Colonic mucosa (tissue), 4 donors: ENCODE measurements around the gene CTSF. TPM values are rescaled to one million over a fixed set of nuclear protein-coding genes. Genes with fewer than 3 reads are reported as not detected.
"Not testable (repeated sequence)": the region's sequence is repeated elsewhere in the genome, so short reads cannot be mapped to it uniquely, and the experiment has no call there.

Experiments used
- DNase-seq: peaks from one replicate; pipeline ENCODE4 v3.0.0-alpha.2; 2020
- H3K27ac ChIP-seq: fragments of 200-600 bp; one replicate; pipeline ENCODE4 v1.8.0; 2021
- H3K27me3 ChIP-seq: fragments of 200-600 bp; one replicate; pipeline ENCODE4 v1.8.0; 2021
- H3K36me3 ChIP-seq: fragments of 200-600 bp; one replicate; pipeline ENCODE4 v1.8.0; 2021
- H3K4me1 ChIP-seq: fragments of 200-600 bp; one replicate; pipeline ENCODE4 v1.8.0; 2021; ENCODE audit warnings: mild to moderate bottlenecking
- H3K4me3 ChIP-seq: fragments of 200-600 bp; one replicate; pipeline ENCODE4 v1.8.0; 2021
- H3K9ac ChIP-seq, 2 donors: one replicate each; pipeline ENCODE4 v1.7.0; 2013; ENCODE audit warnings: control low read depth in 2 of 2, low read depth in 2 of 2, low read length in 2 of 2
- H3K9me3 ChIP-seq: fragments of 200-600 bp; one replicate; pipeline ENCODE4 v1.8.0; 2021
- CTCF ChIP-seq: fragments of 200-600 bp; IDR thresholded peaks from one replicate; pipeline ENCODE4 v1.8.0; 2022; ENCODE audit warnings: antibody characterized with exemption, mild to moderate bottlenecking
- intact Hi-C: fragments of 100-400 bp; cut with DNase I; formaldehyde crosslinking; loops from one replicate; pipeline ENCODE4 v1.14.1; 2022
- total RNA-seq, 2 donors: library from RNA; stranded (reverse); fragmentation: NEBNext Ultra II Directional in 1 of 2; extraction: Animal tissue kit (Norgen Biotek cat#: 25700) in 1 of 2; gene quantifications; one replicate each; pipeline ENCODE4 v1.2.1, GENCODE V29; 2021
- donor health status: healthy.
- donor health status: DM: no; HTN: no; CAD: no.
- donor health status: DM: no; HTN: no; CAD: no.

Gene CTSF
- total RNA-seq, 2 donors from 2014 or later: 3.1 to 17.3 TPM

GRCh38 chr11:66593303-66593635, 24.9 kb upstream of the CTSF start:
- Histone ChIP-seq H3K36me3 (no peaks in the 10 kb centered on the region), H3K4me1 (peaks cover 5% of the 10 kb centered on the region), H3K9me3 (no peaks in the 10 kb centered on the region), H3K4me3 (peak overlapping the region; percentile 65), H3K27me3 (no peaks in the 10 kb centered on the region), H3K27ac (peak overlapping the region; percentile 81), H3K9ac (peak overlapping the region; percentile 85 to 97)
- no peak for TF ChIP-seq CTCF
- DNase-seq: no peak
- intact Hi-C loops: loop anchor here (10.0 kb wide), 1 partner anchor 242 kb away; no protein-coding TSS in a partner anchor

- no peaks in the 10 kb centered on the region for H3K36me3 ChIP-seq
- H3K9ac ChIP-seq: peak within 1 kb of the TSS; percentile 85 to 97
- no peaks in the 10 kb centered on the region for H3K27me3 ChIP-seq
- intact Hi-C loops: loop anchor here (10.0 kb wide), 1 partner anchor 242 kb away; no protein-coding TSS in a partner anchor
- DNase-seq: peak; percentile 99
- no peaks in the 10 kb centered on the region for H3K9me3 ChIP-seq
- H3K4me3 ChIP-seq: peak within 1 kb of the TSS; percentile 65
- H3K4me1 ChIP-seq: peaks cover 5% of the 10 kb centered on the region
- peak; percentile 75 for TF ChIP-seq CTCF
- H3K27ac ChIP-seq: peak within 1 kb of the TSS; percentile 81
These were observed 24.3 kb upstream of the CTSF start, which contains the start of the genes CCDC87 and CCS for GRCh38 chr11:66592457-66593302. TSS of gene CCDC87 (minus strand) at chr11:66593063. CDS start at chr11:66593015, 48 bp downstream. TSS of gene CCS (plus strand) at chr11:66593185. CDS start at chr11:66593262, 77 bp downstream.

- Histone ChIP-seq H3K4me3 (no peak overlapping the region), H3K9me3 (no peaks in the 10 kb centered on the region), H3K4me1 (peaks cover 5% of the 10 kb centered on the region), H3K27ac (no peak overlapping the region), H3K27me3 (no peaks in the 10 kb centered on the region), H3K9ac (no peak overlapping the region), H3K36me3 (no peaks in the 10 kb centered on the region)
- DNase-seq: no peak
- intact Hi-C loops: loop anchor here (10.0 kb wide), 1 partner anchor 244 kb away; no protein-coding TSS in a partner anchor
- TF ChIP-seq CTCF: no peak
These were observed 22.8 kb upstream of the CTSF start for GRCh38 chr11:66591175-66591574.

GRCh38 chr11:66589996-66590675, 21.7 kb upstream of the CTSF start:
- Histone ChIP-seq H3K36me3 (no peaks in the 10 kb centered on the region), H3K9me3 (no peaks in the 10 kb centered on the region), H3K9ac (no peak overlapping the region), H3K27me3 (no peaks in the 10 kb centered on the region), H3K27ac (no peak overlapping the region), H3K4me3 (no peak overlapping the region), H3K4me1 (peaks cover 5% of the 10 kb centered on the region)
- no peak for DNase-seq
- intact Hi-C loops: loop anchor here (10.0 kb wide), 1 partner anchor 245 kb away; no protein-coding TSS in a partner anchor
- no peak for TF ChIP-seq CTCF

- DNase-seq, H3K4me3 ChIP-seq, H3K9ac ChIP-seq, H3K4me1 ChIP-seq, H3K27me3 ChIP-seq, intact Hi-C loops, H3K9me3 ChIP-seq, H3K27ac ChIP-seq, H3K36me3 ChIP-seq: not testable (repeated sequence)
These were observed 20.9 kb upstream of the CTSF start for GRCh38 chr11:66589315-66589714.
